ENCODE data around the gene EIF4G3. TPM values are rescaled to one million over a fixed set of nuclear protein-coding genes. Genes with fewer than 3 reads are reported as not detected.

Gene EIF4G3
- total and polyA plus RNA-seq, 2 of the 8 experiments (the other 6 are each of a cell fraction or from before 2014, with no cell fraction given) = 47.5 to 66.6 TPM

DNA sequence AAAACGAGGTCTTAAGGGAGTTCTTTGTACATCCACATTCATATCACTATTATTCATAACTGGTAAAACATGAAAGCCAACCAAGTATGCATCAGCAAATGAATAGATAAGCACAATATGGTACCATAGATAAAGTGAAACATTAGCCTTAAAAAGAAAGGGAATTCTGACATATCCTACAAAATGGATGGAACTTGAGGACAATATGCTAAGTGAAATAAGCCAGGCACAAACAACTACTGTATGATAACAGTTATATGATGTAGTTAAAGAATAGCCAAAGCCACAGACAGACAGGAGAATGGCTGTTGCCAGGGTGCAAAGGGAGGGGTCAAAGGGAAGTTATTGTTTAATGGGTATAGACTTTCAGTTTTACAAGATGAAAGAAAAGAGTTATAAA is 148.9 kb downstream of the EIF4G3 start (continued):
- no peak for TF ChIP-seq BCL11A (IDR thresholded peaks at IDR 0.05; ENCODE audit: low read depth in 2 of 2, low read length in 2 of 2)
- TF ChIP-seq, protein P1, sequence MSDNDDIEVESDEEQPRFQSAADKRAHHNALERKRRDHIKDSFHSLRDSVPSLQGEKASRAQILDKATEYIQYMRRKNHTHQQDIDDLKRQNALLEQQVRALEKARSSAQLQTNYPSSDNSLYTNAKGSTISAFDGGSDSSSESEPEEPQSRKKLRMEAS (IDR thresholded peaks at IDR 0.05) = no peak
- TF ChIP-seq RAD21 (IDR thresholded peaks at IDR 0.05 in 1 of 2, conservative IDR thresholded peaks at IDR 0.05 in 1 of 2; ENCODE audit: low read depth in 2 of 2, low read length in 2 of 2) = no peak
- no peak for TF ChIP-seq JUND (IDR thresholded peaks at IDR 0.05; ENCODE audit: low read length)
